Upper lobe of left lung (tissue), 4 donors: ENCODE data around the gene FDXR.

ENCODE experiments used
- CTCF ChIP-seq, 6 experiments: fragments of 450-650 bp in 4 of 6; fragments of 200-600 bp in 2 of 6; sonication (generic) in 2 of 6; IDR thresholded peaks; one replicate each; pipeline ENCODE4 v1.5.1; 2016 to 2019; ENCODE audit warnings: antibody characterized with exemption in 6 of 6
- POLR2A ChIP-seq, 4 donors: fragments of 450-650 bp; IDR thresholded peaks; one replicate each; pipeline ENCODE4 v1.5.1; 2016 to 2017; ENCODE audit warnings: antibody characterized with exemption in 4 of 4, mild to moderate bottlenecking in 2 of 4
- POLR2AphosphoS5 ChIP-seq, 2 donors: sonication (generic); formaldehyde crosslinking; IDR thresholded peaks; one replicate each; pipeline ENCODE4 v1.5.1; 2017; ENCODE audit warnings: antibody characterized with exemption in 2 of 2

DNA sequence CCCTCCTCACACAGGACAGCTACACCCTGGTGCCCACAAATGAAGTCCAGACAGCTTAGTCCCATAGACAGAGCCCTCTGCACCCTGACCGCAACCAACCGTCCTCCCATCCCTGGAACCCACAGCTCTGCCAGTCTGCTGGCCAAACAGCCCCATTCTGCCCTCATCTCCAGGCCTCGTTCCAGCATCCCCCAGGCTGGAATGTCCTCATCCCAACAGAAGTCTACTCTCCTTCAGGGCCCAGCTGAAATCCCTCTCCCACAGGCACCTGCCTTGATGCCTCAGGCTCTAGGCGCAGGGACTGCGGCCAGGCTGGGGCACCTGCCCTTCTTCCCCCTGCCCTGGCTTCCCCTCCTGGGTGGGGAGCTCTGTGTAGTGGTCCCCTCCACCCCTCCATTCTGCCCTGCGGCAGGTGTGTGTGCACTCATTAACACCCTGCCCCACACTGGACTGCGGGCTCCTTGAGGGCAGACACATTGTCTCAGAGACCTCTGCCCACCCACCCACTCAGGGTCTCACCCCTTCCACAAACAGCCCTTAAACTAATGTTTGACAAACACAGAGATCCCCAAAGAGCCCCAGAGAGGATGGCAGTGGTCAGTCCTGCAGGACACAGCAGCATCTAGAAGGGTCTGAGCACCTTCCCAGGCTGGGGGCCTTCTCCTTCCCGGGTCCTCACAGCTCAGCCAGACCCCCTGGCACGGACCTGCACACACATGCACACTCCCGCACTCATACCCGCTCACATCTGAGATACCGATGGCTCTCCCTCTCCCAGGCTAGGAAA, 13.9 kb downstream of the FDXR start:
- TF ChIP-seq CTCF (IDR thresholded peaks at IDR 0.05), result no peak
- no peak for TF ChIP-seq POLR2AphosphoS5 (IDR thresholded peaks at IDR 0.05)
- no peak for TF ChIP-seq POLR2A (IDR thresholded peaks at IDR 0.05)
